Lower leg skin (tissue), 4 donors: ENCODE measurements around the gene PSMC3IP. TPM values are rescaled to one million over a fixed set of nuclear protein-coding genes. Genes with fewer than 3 reads are reported as not detected.

Source experiments
- total RNA-seq, 4 donors: library from RNA; depleted of rRNA; stranded (reverse); fragments of >200 nt; gene quantifications; one replicate each; pipeline ENCODE4 v1.1.0, GENCODE V29; 2016

The PSMC3IP gene
- total RNA-seq, 4 donors from 2014 or later, result 0.67 to 3.6 (median 1.8) TPM

Other genes starting within 250 kb of the PSMC3IP start
- 100 to 1,000 TPM; 109 to 149 (median 124) TPM for gene STAT3, start 189.3 kb downstream of the PSMC3IP start, total RNA-seq
- 100 to 1,000 TPM; 171 to 336 (median 255) TPM for gene CAVIN1, start 154.5 kb downstream of the PSMC3IP start, total RNA-seq
- gene ATP6V0A1, start 118.9 kb downstream of the PSMC3IP start, total RNA-seq, result 10 to 100 TPM; 87.6 to 95.3 (median 91.3) TPM
- 10 to 100 TPM; 32.9 to 50.5 (median 36.7) TPM for gene NAGLU, start 41.5 kb downstream of the PSMC3IP start, total RNA-seq
- gene HSD17B1, start 24.8 kb downstream of the PSMC3IP start, total RNA-seq, result 1 to 10 TPM; 2.3 to 6.6 (median 4.6) TPM
- 10 to 100 TPM; 32.4 to 49.5 (median 41.7) TPM for gene COASY, start 15.6 kb downstream of the PSMC3IP start, total RNA-seq
- 10 to 100 TPM; 37.8 to 43.2 (median 39.3) TPM for gene MLX, start 10.6 kb downstream of the PSMC3IP start, total RNA-seq
- gene RETREG3, start 31.6 kb upstream of the PSMC3IP start, total RNA-seq, result 100 to 1,000 TPM in 1 of 4 donors, 10 to 100 TPM in 3; 69.4 to 106 (median 84.3) TPM
- gene TUBG1, start 32.0 kb upstream of the PSMC3IP start, total RNA-seq, result 10 to 100 TPM; 54.4 to 61.1 (median 56.7) TPM
- gene TUBG2, start 81.6 kb upstream of the PSMC3IP start, total RNA-seq, result 10 to 100 TPM; 10.6 to 19.3 (median 13.7) TPM
- 10 to 100 TPM; 36.1 to 66.6 (median 44.0) TPM for gene PLEKHH3, start 99.3 kb upstream of the PSMC3IP start, total RNA-seq
- 1 to 10 TPM in 2 of 4 donors, not detected in 2; 1.4 to 1.6 TPM for gene CCR10, start 104.1 kb upstream of the PSMC3IP start, total RNA-seq
- 1 to 10 TPM in 1 of 4 donors, under 1 TPM in 3; 0.13 to 1.5 (median 0.65) TPM for gene CNTNAP1, start 104.8 kb upstream of the PSMC3IP start, total RNA-seq
- gene EZH1, start 167.3 kb upstream of the PSMC3IP start, total RNA-seq, result 10 to 100 TPM; 32.7 to 71.9 (median 43.9) TPM
- gene RAMP2, start 183.5 kb upstream of the PSMC3IP start, total RNA-seq, result 10 to 100 TPM in 3 of 4 donors, 1 to 10 TPM in 1; 9.6 to 34.2 (median 12.0) TPM
- 10 to 100 TPM; 39.2 to 79.8 (median 61.0) TPM for gene VPS25, start 195.7 kb upstream of the PSMC3IP start, total RNA-seq
- gene WNK4, start 202.9 kb upstream of the PSMC3IP start, total RNA-seq, result 1 to 10 TPM in 1 of 4 donors, under 1 TPM in 1, not detected in 2; 0.62 to 1.0 TPM
- gene COA3, start 221.0 kb upstream of the PSMC3IP start, total RNA-seq, result 10 to 100 TPM; 40.7 to 64.0 (median 61.1) TPM
- gene CNTD1, start 221.1 kb upstream of the PSMC3IP start, total RNA-seq, result 1 to 10 TPM in 1 of 4 donors, under 1 TPM in 1, not detected in 2; 0.17 to 1.4 TPM
- gene BECN1, start 246.6 kb upstream of the PSMC3IP start, total RNA-seq, result 100 to 1,000 TPM in 2 of 4 donors, 10 to 100 TPM in 2; 70.7 to 113 (median 93.0) TPM